ENCODE results near the gene HES4.

DNA sequence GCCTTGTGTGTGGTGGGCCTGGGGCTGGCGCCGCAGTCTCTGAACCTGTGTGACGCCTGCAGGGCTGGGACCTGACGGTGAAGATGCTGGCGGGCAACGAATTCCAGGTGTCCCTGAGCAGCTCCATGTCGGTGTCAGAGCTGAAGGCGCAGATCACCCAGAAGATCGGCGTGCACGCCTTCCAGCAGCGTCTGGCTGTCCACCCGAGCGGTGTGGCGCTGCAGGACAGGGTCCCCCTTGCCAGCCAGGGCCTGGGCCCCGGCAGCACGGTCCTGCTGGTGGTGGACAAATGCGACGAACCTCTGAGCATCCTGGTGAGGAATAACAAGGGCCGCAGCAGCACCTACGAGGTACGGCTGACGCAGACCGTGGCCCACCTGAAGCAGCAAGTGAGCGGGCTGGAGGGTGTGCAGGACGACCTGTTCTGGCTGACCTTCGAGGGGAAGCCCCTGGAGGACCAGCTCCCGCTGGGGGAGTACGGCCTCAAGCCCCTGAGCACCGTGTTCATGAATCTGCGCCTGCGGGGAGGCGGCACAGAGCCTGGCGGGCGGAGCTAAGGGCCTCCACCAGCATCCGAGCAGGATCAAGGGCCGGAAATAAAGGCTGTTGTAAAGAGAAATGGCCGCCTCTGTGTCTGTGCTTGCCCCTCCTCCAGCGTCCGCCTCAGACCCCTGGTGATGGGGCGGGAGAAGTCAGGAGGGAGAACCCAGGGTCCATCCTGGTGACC lies 14.2 kb upstream of the HES4 start:
- TF ChIP-seq POLR2A (IDR thresholded peaks at IDR 0.05; ENCODE audit: low read depth, low read length) (no peak), EZH2 (IDR thresholded peaks at IDR 0.05; ENCODE audit: borderline replicate concordance, low read depth, low read length, severe bottlenecking) (no peak), POLR2AphosphoS5 (IDR thresholded peaks at IDR 0.05; ENCODE audit: insufficient read depth, low read depth, low read length) (no peak), MYC (IDR thresholded peaks at IDR 0.05; ENCODE audit: low read depth, low read length) (no peak)
- TF ChIP-seq, protein P1, sequence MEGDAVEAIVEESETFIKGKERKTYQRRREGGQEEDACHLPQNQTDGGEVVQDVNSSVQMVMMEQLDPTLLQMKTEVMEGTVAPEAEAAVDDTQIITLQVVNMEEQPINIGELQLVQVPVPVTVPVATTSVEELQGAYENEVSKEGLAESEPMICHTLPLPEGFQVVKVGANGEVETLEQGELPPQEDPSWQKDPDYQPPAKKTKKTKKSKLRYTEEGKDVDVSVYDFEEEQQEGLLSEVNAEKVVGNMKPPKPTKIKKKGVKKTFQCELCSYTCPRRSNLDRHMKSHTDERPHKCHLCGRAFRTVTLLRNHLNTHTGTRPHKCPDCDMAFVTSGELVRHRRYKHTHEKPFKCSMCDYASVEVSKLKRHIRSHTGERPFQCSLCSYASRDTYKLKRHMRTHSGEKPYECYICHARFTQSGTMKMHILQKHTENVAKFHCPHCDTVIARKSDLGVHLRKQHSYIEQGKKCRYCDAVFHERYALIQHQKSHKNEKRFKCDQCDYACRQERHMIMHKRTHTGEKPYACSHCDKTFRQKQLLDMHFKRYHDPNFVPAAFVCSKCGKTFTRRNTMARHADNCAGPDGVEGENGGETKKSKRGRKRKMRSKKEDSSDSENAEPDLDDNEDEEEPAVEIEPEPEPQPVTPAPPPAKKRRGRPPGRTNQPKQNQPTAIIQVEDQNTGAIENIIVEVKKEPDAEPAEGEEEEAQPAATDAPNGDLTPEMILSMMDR (IDR thresholded peaks at IDR 0.05; ENCODE audit: extremely low read depth in 1 of 2, insufficient read depth in 1 of 2, low read depth in 1 of 2, low read length in 2 of 2): no peak
- TF ChIP-seq, protein P2, sequence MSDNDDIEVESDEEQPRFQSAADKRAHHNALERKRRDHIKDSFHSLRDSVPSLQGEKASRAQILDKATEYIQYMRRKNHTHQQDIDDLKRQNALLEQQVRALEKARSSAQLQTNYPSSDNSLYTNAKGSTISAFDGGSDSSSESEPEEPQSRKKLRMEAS (IDR thresholded peaks at IDR 0.05; ENCODE audit: insufficient read depth, insufficient read length): no peak
